IPS DF 4.7 (cell line): ENCODE results near the gene PIGZ.
"Not testable (repeated sequence)": the region's sequence is repeated elsewhere in the genome, so short reads cannot be mapped to it uniquely, and the experiment has no call there.

Experiments used
- DNase-seq: peaks from one replicate; pipeline ENCODE4 v3.0.0-alpha.2; 2013; ENCODE audit warnings: low spot score; ENCODE audit errors: extremely low read depth

PIGZ gene

DNA sequence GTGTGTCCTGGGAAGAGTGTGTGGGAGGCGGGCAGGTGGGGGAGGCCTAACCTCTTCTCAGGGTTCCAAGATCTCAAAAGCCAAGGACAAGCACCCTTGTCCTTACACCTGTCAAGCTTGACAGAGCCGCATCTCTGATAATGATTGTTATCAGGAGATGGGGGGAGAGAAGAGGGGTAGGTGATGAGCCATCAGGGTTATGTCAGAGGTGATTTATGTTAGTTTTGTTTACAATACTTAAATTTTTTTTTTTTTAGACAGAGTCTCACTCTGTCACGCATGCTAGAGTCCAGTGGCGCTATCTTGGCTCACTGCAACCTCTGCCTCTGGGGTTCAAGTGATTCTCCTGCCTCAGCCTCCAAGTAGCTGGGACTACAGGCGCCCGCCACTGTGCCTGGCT lies 18.9 kb downstream of the PIGZ start:
- no peak for DNase-seq

GRCh38 chr3:196949285-196949619 lies 19.4 kb downstream of the PIGZ start:
- no peak for DNase-seq

DNA sequence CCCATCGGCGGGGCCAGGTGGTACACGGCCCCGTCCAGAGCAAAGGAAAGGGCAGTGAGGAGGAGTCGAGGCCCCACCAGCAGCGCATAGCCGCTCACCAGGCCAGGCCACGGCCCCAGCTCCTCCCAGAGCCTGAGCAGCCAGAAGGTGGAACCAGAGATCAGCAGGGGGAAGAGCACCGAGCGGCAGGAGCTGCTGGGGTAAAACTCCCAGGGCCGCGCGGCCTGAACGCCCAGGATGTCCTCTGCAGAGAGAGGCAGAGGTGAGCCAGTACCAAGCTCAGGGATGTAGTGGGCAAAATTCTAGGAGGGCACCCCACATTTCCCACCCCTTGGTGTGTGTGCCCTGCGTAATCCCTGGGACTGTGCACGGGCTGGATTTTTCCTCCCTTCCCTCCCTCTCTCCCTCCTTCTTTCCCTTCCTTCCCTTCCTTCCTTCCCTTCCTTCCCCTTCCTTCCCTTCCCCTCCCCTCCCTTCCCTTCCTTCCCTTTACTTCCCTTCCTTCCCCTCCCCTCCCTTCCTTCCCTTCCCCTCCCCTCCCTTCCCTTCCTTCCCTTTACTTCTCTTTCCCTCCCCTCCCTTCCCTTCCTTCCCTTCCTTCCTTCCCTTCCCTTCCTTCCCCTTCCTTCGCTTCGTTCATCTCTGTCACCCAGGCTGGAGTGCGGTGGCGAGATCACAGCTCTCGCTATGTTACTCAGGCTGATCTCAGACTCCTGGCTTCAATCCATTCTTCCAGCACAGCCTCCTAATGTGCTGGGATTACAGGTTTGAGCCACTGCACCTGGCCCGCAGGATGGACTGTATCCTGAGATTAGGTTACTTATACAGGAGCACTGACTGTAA lies 20.0 kb downstream of the PIGZ start:
- no peak for DNase-seq

- DNase-seq, result no peak
Observed at GRCh38 chr3:196947860-196948441, 20.7 kb downstream of the PIGZ start.

GRCh38 chr3:196947136-196947859 lies 21.3 kb downstream of the PIGZ start:
- DNase-seq, result no peak

- not testable (repeated sequence) for DNase-seq
Observed at GRCh38 chr3:196944037-196944790, 24.4 kb downstream of the PIGZ start.

DNA sequence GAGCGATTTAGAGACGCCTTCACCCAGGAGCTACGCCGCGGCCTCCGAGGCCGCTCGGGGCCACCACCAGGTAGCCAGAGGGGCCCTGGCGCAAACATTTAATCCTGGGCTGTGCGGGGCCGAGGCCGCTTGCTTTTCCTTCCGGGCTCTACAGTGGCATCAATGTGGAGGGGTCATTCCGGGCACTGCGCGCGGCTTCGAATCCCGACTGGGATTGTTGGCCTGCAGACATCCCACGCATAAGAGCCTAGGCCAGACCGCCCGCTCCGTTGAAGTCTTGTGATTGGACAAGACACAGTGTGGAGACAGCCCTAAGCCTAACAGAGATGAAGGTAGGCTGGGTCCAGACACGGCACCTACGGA lies 25.7 kb downstream of the PIGZ start:
- no peak for DNase-seq

GRCh38 chr3:196942226-196942914 lies 26.3 kb downstream of the PIGZ start, which contains the start of gene NCBP2:
Gene NCBP2 (minus strand): TSS chr3:196942528. CDS start chr3:196942503, 25 bp downstream.
- DNase-seq, result peak; percentile 90

DNA sequence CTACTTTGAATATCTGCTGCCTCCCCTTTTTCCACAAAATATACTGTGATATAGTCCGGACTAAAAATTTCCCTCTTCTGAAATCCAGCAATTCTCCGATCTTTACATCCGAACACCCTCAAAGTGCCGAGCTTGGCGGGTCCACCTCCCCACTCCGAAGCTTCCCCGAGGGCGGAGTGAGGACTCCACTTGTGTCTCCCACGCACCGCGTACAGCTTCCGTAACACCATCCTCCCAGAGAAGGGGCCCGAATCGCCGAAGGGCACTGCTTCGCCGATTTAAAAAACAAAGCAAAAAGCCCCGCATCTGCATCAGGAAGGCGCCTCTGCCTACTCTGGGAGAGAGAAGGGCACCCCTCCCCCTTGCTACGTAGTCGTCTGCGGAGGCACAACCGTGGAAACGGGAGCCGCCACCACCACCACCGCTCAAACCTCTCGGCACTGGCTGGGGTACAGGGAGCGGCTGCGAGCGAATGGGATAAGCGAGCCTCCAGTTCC lies 26.9 kb downstream of the PIGZ start:
- DNase-seq, result no peak

GRCh38 chr3:196938576-196938975 lies 30.1 kb downstream of the PIGZ start:
- no peak for DNase-seq

GRCh38 chr3:196938124-196938523 lies 30.5 kb downstream of the PIGZ start:
- DNase-seq, result no peak

GRCh38 chr3:196936288-196936687 lies 32.3 kb downstream of the PIGZ start:
- no peak for DNase-seq

DNA sequence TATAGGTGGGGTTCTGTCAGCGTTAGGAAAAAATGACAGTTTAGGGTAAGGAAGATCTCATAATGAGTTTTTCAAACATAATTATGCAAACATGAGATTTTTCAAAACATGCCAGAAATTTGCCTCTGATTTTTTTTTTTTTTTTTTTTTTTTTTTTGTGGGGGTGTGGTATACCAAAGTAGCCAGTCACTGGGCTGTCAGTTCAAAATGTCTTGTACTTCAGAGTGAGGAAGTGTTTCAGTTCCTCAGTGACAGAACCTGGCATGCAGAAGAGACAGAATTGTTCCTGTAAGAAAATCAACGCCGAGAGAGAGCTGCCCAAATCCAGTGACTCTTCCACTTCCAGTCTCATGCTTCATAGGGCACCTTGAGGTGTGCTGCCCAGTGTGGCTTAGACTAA lies 36.0 kb downstream of the PIGZ start:
- DNase-seq, result no peak

GRCh38 chr3:196931828-196932587 lies 36.6 kb downstream of the PIGZ start:
- no peak for DNase-seq

- DNase-seq, result no peak
Observed at GRCh38 chr3:196931157-196931556, 37.5 kb downstream of the PIGZ start.

DNA sequence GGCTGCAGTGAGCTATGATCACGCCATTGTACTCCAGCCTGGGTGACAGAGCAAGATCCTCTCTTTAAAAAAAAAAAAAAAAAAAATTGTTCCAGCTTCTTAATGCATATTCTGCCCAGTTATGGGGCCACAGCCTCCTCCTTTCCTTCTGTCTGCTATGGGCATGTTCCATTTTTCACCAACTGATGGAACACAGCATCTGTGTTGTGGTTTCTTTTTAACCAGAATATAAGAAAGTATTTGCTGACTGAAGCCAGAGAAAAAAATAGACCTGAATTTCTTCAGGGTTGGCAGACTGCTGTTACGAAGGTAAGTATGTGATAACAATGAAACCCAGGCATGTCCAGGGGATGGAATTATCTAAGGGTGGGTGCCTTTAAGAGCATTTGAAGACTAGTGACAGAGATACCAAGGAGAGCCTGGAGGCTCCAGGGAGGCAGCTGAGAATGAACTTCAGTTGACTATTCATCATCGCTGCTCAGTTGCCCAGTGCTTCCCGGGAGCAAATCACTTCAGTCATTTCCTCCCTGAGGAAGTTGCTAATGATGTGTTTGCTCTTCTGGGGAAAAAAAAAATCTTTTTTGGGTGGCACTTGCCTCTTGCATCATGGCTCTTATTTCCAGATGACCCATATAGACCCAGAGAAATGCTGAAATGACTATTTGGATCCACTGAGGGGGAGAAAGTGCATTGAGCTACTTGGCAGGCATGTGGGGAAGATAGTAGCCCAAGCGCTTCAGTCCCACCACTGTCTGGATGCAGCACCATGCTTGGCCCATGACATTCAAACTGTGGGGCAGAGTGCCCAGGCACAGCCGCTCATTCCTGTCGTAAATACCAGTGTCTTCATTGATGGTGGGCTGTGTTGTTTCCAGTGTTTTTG lies 40.8 kb downstream of the PIGZ start:
- DNase-seq, result no peak

DNA sequence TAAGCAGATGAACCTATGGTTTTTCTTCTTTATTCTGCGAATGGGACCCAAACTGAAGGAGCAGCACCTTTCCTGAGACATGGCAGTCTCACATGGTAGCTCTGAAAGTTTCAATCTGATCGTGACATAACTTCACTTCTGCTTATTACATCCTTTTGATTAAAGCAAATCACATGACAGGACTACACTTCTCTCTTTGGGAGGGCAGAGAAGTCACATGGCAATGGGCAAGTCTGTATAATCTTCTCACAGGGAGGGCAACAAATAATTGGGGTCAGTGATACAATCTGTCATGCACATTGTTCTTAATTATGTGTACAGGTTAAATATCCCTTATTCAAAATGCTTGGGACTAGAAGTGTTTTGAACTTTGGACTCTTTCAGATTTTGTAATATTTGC lies 47.9 kb downstream of the PIGZ start:
- DNase-seq, result no peak

DNA sequence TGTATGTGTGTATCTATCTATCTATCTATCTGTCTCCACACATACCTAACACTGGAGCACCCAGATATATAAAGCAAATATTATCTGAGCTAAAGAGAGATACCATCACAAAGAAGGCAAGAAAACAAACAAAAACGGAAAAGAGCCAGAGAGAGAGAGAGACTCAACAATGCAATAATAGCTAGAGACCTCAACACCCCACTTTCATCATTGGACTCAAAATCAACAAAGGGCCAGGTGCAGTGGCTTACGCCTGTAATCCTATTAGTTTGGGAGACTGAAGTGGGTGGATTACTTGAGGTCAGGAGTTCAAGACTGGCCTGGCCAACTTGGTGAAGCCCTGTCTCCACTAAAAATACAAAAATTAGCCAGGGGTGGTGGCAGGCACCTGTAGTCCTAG lies 49.7 kb downstream of the PIGZ start:
- DNase-seq, result no peak

GRCh38 chr3:196916995-196917394 lies 51.6 kb downstream of the PIGZ start:
- DNase-seq, result no peak
